Mesendoderm (in vitro differentiated cells): ENCODE results near the gene DNAJB12.

Experiments
- DNase-seq: peaks from one replicate; pipeline ENCODE4 v3.0.0; 2013
- H2AK5ac ChIP-seq: 2 replicates; pipeline ENCODE4 v1.6.1; 2013; ENCODE audit warnings: low read length, inconsistent platforms
- H2BK120ac ChIP-seq: 2 replicates; pipeline ENCODE4 v1.6.1; 2013; ENCODE audit warnings: low read depth, mild to moderate bottlenecking, low read length, moderate library complexity, mixed read lengths
- H2BK15ac ChIP-seq: replicated peaks from 2 replicates; pipeline ENCODE4 v1.6.1; 2013; ENCODE audit warnings: low read depth, mild to moderate bottlenecking, moderate library complexity
- H2BK5ac ChIP-seq: 2 replicates; pipeline ENCODE4 v1.6.1; 2013; ENCODE audit warnings: low read length, inconsistent platforms
- H3K18ac ChIP-seq: 2 replicates; pipeline ENCODE4 v1.6.1; 2013; ENCODE audit warnings: mild to moderate bottlenecking, low read length, mixed read lengths
- H3K23ac ChIP-seq: one replicate; pipeline ENCODE4 v1.6.1; 2013; ENCODE audit warnings: low read length
- H3K27ac ChIP-seq: 2 replicates; pipeline ENCODE4 v1.5.1; 2013; ENCODE audit warnings: low read depth, mild to moderate bottlenecking, inconsistent platforms, low read length, moderate library complexity
- H3K27me3 ChIP-seq: 2 replicates; pipeline ENCODE4 v1.6.1; 2013; ENCODE audit warnings: low read length, control low read depth, mild to moderate bottlenecking, inconsistent platforms; ENCODE audit not compliant: insufficient read depth, poor library complexity
- H3K36me3 ChIP-seq: 2 replicates; pipeline ENCODE4 v1.6.1; 2013; ENCODE audit warnings: low read length, inconsistent platforms; ENCODE audit not compliant: control insufficient read depth, insufficient read depth
- H3K4ac ChIP-seq: one replicate; pipeline ENCODE4 v1.6.1; 2013; ENCODE audit warnings: low read depth, mild to moderate bottlenecking, low read length, moderate library complexity
- H3K4me1 ChIP-seq: 2 replicates; pipeline ENCODE4 v1.6.1; 2013; ENCODE audit warnings: low read depth, low read length, inconsistent platforms; ENCODE audit not compliant: control insufficient read depth
- H3K4me2 ChIP-seq: 2 replicates; pipeline ENCODE4 v1.6.1; 2013; ENCODE audit warnings: low read length
- H3K4me3 ChIP-seq: 2 replicates; pipeline ENCODE4 v1.5.1; 2013; ENCODE audit warnings: mild to moderate bottlenecking, low read length
- H3K56ac ChIP-seq: one replicate; pipeline ENCODE4 v1.6.1; 2013; ENCODE audit warnings: low read length
- H3K79me1 ChIP-seq: 2 replicates; pipeline ENCODE4 v1.6.1; 2013; ENCODE audit warnings: low read length, inconsistent platforms
- H3K79me2 ChIP-seq: 2 replicates; pipeline ENCODE4 v1.6.1; 2013; ENCODE audit warnings: mild to moderate bottlenecking, low read length; ENCODE audit not compliant: control insufficient read depth, insufficient read depth
- H3K9ac ChIP-seq: 2 replicates; pipeline ENCODE4 v1.6.1; 2013; ENCODE audit warnings: low read length, inconsistent platforms
- H4K5ac ChIP-seq: one replicate; pipeline ENCODE4 v1.6.1; 2013; ENCODE audit warnings: low read length
- H4K8ac ChIP-seq: one replicate; pipeline ENCODE4 v1.6.1; 2013; ENCODE audit warnings: low read depth, mild to moderate bottlenecking, control low read depth, low read length, moderate library complexity
- WGBS: extraction: QIAGEN DNeasy Blood & Tissue Kit; methylation state at CpG from one replicate; pipeline ENCODE4 v1.1.7; 2013; ENCODE audit warnings: low lambda C conversion rate, missing lambda C conversion rate; ENCODE audit not compliant: insufficient coverage; ENCODE audit errors: extremely low coverage; 5-methylcytosine and 5-hydroxymethylcytosine counted together

DNAJB12 gene

DNA sequence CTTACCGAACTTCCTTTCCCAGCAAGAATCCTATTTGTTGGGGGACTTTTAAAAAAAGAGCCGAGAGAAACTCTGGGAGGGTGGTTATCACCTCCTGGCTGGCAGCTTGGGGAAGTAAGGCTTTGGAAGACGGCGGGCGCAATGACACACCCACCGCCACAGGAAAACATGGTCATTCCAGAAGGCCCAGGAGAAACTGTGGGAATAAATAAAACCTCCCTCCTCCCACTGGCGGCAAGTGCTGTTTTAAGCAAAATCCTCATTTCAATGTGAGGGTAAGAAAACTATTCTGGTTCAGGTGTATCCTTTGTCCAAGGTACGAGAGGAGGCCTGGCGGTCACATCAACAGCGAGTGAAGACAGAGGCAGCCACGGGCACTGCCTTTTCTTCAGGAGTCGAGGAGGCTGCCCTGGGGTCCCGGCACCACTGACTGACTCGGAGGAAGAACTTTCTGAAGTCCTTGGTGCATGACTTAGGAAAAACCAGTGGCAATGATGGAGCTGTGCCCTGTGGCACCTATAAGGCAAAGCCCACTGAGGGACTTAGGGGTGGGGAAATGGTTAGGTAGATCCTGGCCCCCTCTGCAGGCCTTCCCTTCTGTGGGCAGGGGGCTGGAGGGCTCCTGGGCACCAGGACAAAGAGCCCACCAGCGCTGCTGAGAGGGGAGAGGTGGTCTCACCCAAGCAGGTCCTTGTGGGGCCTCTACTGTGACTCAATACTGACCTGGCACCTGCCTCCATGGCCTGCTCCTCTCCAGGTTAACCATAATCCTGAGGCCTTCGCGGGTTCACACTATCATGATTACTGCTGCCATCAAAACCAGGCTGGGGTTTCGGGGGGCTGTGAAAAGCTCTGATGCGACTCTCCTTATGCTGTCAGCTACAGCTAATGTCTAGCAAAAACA, 21.4 kb downstream of the DNAJB12 start:
- H3K4me1 ChIP-seq = peaks cover 9% of the 10 kb centered on the region
- H4K8ac ChIP-seq = no peak overlapping the region
- no peaks in the 10 kb centered on the region for H3K79me2 ChIP-seq
- H3K4me2 ChIP-seq = no peak overlapping the region
- no peak overlapping the region for H3K9ac ChIP-seq
- no peak overlapping the region for H3K23ac ChIP-seq
- no peak overlapping the region for H4K5ac ChIP-seq
- H2BK15ac ChIP-seq = no peak overlapping the region
- DNase-seq = no peak
- peak overlapping the region; percentile 22 for H3K56ac ChIP-seq
- no peak overlapping the region for H3K18ac ChIP-seq
- no CpG with 5 or more reads among the region's 19 CpGs for WGBS
- no peak overlapping the region for H3K4ac ChIP-seq
- H2BK5ac ChIP-seq = no peak overlapping the region
- no peak overlapping the region for H2BK120ac ChIP-seq
- no peaks in the 10 kb centered on the region for H3K79me1 ChIP-seq
- H3K36me3 ChIP-seq = peaks cover 7% of the 10 kb centered on the region
- no peaks in the 10 kb centered on the region for H3K27me3 ChIP-seq
- no peak overlapping the region for H2AK5ac ChIP-seq
- H3K27ac ChIP-seq = no peak overlapping the region
- H3K4me3 ChIP-seq = no peak overlapping the region

DNA sequence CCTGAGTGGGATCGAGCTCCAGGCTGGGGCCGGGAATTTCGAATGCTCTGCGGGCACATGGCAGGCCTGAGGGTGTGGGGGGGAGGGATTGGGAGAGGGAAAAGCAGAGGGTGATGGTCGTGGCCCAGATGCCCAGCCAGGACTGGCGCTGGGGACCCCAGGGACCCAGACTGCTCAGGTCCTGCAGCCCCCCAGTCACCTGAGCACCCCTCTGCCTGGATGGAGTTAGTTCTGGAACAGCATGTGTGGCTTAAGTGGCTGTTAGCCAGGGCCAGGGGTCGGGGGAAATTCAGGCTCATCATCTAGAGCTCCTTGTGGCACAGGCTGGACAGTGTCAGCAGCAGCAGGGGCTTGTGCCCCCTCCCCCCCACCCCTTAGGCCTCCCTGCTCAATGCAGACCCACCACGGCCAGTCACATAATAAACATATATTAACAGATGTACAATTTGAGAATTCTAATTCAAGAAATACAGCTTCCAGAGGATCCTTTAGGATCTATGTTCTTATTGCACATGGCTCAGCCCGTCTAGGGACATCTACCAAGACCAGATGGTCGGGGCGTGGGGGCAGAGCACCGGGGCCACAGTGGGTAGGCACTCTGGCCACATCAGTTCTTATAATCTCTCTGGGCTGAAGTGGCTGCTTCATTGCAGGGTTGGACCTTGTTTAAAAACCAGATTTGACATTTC, 22.2 kb downstream of the DNAJB12 start:
- no CpG with 5 or more reads among the region's 12 CpGs for WGBS
- Histone ChIP-seq H3K18ac (peak overlapping the region; percentile 3), H2BK5ac (peak overlapping the region; percentile 85)

DNA sequence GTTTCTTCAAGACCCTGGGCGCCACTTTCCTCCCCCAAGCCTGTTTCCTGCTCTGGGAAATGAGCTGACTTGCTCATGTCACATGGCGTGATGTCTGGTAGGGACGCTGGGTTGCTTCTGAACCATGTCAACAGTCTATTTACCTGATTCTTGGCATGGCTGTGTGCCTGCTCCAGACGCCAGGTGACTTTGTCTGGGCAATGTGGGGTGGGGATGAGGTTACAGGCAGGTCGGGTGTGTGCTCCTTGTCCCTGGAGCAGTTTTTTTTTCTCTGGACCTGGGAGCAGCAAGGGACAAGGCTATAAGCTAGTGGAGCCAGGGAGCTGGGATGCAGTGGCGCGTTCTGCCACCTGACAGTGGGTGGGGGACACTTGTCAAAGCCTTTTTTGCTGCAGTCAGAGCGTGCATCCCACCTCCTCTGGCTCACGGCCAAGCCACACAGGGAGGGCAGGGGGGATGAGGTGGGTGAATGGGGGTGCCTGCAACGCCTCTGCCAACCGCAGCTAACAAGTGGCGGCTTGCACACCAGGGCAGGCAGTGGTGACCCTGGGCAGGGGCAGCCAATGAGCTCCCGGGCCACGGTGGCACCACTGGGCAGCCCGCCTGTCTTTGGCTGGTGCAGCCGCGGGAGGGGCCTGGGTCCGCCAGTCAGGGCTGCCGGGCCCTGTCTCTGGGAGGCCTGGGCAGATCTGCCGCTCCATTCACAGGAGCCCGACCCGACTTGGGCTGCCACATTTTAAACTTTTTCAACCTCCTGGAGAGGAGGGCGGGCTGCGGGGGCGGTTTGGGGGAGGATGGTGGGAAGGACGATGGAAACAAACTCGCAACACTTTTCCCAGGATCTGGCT, 22.9 kb downstream of the DNAJB12 start:
- Histone ChIP-seq H3K79me1 (no peaks in the 10 kb centered on the region), H3K56ac (peak overlapping the region; percentile 89), H3K27ac (peak overlapping the region; percentile 39), H3K36me3 (peaks cover 4% of the 10 kb centered on the region), H4K8ac (no peak overlapping the region), H2BK5ac (peak overlapping the region; percentile 64), H3K27me3 (no peaks in the 10 kb centered on the region), H3K23ac (no peak overlapping the region), H3K4me1 (peaks cover 9% of the 10 kb centered on the region), H2BK15ac (no peak overlapping the region), H2BK120ac (no peak overlapping the region), H4K5ac (no peak overlapping the region), H2AK5ac (peak overlapping the region; percentile 88), H3K4me3 (no peak overlapping the region), H3K18ac (peak overlapping the region; percentile 19), H3K79me2 (no peaks in the 10 kb centered on the region), H3K4me2 (peak overlapping the region; percentile 26), H3K9ac (peak overlapping the region; percentile 74), H3K4ac (peak overlapping the region; percentile 17)
- DNase-seq = peak; percentile 97
- WGBS = no CpG with 5 or more reads among the region's 27 CpGs

More for the DNA sequence above, 22.2 kb downstream of the DNAJB12 start:
- no peaks in the 10 kb centered on the region for H3K27me3 ChIP-seq
- no peak overlapping the region for H3K4me3 ChIP-seq
- H3K27ac ChIP-seq = peak overlapping the region; percentile 39
- H2AK5ac ChIP-seq = peak overlapping the region; percentile 91
- peak overlapping the region; percentile 17 for H3K4ac ChIP-seq
- H4K5ac ChIP-seq = no peak overlapping the region
- H2BK15ac ChIP-seq = no peak overlapping the region
- H3K79me1 ChIP-seq = no peaks in the 10 kb centered on the region
- H3K56ac ChIP-seq = peak overlapping the region; percentile 89
- H4K8ac ChIP-seq = no peak overlapping the region
- H3K4me2 ChIP-seq = no peak overlapping the region
- no peaks in the 10 kb centered on the region for H3K79me2 ChIP-seq
- peaks cover 5% of the 10 kb centered on the region for H3K36me3 ChIP-seq
- H3K23ac ChIP-seq = peak overlapping the region; percentile 86
- H3K9ac ChIP-seq = peak overlapping the region; percentile 74
- no peak overlapping the region for H2BK120ac ChIP-seq
- DNase-seq = no peak
- peaks cover 9% of the 10 kb centered on the region for H3K4me1 ChIP-seq

- Histone ChIP-seq H3K4ac (no peak overlapping the region), H4K8ac (no peak overlapping the region), H3K9ac (no peak overlapping the region), H3K27ac (no peak overlapping the region), H2BK5ac (no peak overlapping the region), H3K56ac (no peak overlapping the region), H3K18ac (no peak overlapping the region), H3K4me1 (peaks cover 9% of the 10 kb centered on the region), H4K5ac (no peak overlapping the region), H3K79me1 (no peaks in the 10 kb centered on the region), H3K79me2 (no peaks in the 10 kb centered on the region), H3K23ac (no peak overlapping the region), H3K36me3 (no peaks in the 10 kb centered on the region), H3K4me3 (no peak overlapping the region), H2BK15ac (no peak overlapping the region), H3K4me2 (no peak overlapping the region), H2AK5ac (no peak overlapping the region), H2BK120ac (no peak overlapping the region), H3K27me3 (no peaks in the 10 kb centered on the region)
- no CpG with 5 or more reads among the region's 2 CpGs for WGBS
- DNase-seq = no peak
These were observed 24.7 kb downstream of the DNAJB12 start for GRCh38 chr10:72330069-72330426.

DNA sequence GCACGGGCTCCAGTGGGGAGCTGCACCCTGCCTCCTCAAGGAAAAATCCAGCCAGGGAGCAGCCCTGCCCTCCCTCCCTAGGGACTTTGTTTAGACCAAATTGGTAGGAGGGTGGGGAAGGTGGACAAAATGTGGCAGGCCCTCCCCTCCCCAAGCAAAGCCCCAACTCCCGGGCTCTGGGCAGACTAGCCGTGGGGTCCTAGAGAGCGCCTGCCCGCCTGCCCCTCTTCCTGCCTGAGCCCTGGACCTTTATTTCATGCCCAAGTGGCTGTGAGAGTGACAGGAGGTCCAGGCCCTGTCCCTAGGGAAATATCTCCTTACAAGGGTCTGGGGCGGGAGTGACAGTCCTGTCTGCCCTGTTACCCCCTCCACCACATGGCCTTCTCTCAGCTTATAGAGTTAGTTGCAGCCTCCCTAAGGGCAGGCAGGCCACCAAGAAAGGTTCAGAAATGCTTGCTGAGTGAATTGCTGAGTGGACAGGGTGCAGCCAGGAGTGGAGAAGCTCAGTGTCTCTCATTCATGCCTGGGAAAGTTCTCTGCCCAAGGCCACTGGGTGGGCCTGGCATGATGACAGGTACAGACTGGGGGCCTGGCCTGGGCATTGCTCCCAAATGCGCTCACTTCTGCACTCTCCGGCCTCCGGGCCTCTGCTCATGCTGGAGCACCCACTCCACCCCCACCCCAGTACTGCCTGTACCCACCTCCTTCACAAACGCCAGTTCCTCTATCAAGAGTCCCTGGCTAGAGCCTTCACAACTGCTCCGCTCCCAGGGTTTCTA, 25.2 kb downstream of the DNAJB12 start:
- Histone ChIP-seq H3K56ac (peak overlapping the region; percentile 60), H3K79me1 (no peaks in the 10 kb centered on the region), H4K8ac (no peak overlapping the region), H2AK5ac (no peak overlapping the region), H4K5ac (no peak overlapping the region), H3K4me3 (no peak overlapping the region), H2BK5ac (no peak overlapping the region), H2BK15ac (no peak overlapping the region), H3K9ac (peak overlapping the region; percentile 16), H3K18ac (no peak overlapping the region), H3K4me1 (peaks cover 9% of the 10 kb centered on the region), H2BK120ac (no peak overlapping the region), H3K36me3 (no peaks in the 10 kb centered on the region), H3K4me2 (no peak overlapping the region), H3K27ac (peak overlapping the region; percentile 32), H3K27me3 (no peaks in the 10 kb centered on the region), H3K23ac (no peak overlapping the region), H3K79me2 (no peaks in the 10 kb centered on the region), H3K4ac (peak overlapping the region; percentile 19)
- no CpG with 5 or more reads among the region's 11 CpGs for WGBS
- no peak for DNase-seq
